IMR-90 (cell line): ENCODE results near the gene PLXND1. TPM values are rescaled to one million over a fixed set of nuclear protein-coding genes. Genes with fewer than 3 reads are reported as not detected.
A peak's percentile ranks its signal among the peaks of the same experiment; 100 is the strongest.

Experiments
- ATAC-seq: fragments of 200-7000 bp; cut with Tn5 transposase; 2 replicates; pipeline ENCODE4 v1.9.1; 2020; ENCODE audit warnings: low read depth, mild to moderate bottlenecking, moderate library complexity
- BruUV-seq: library from RNA; stranded (reverse); fragments of 400-500 nt; replicated peaks from 2 replicates; lab custom pipeline; 2021; lab: Mats Ljungman, UMichigan
- CTCF ChIA-PET: fragments of 300-600 bp; formaldehyde crosslinking; extraction: SDS; loops from one replicate; lab custom pipeline; 2021; ENCODE audit warnings: antibody characterized with exemption; lab: Yijun Ruan, JAX
- POLR2A ChIA-PET: fragments of 300-600 bp; sonication (Branson Sonifier 250); formaldehyde crosslinking; loops from one replicate; lab custom pipeline; 2022; ENCODE audit warnings: antibody characterized with exemption; ENCODE audit not compliant: unreplicated experiment; lab: Charles Lee
- DNase-seq: peaks from one replicate; pipeline ENCODE4 v3.0.0; 2013
- H2AFZ ChIP-seq: replicated peaks from 2 replicates; pipeline ENCODE3; 2013; ENCODE audit warnings: low read length, mild to moderate bottlenecking; ENCODE audit not compliant: poor library complexity
- H2AK5ac ChIP-seq: 2 replicates; pipeline ENCODE4 v1.6.1; 2013; ENCODE audit warnings: low read depth, low read length, inconsistent platforms
- H2AK9ac ChIP-seq: replicated peaks from 2 replicates; pipeline ENCODE3; 2013; ENCODE audit warnings: mild to moderate bottlenecking, low read depth, low read length, moderate library complexity; ENCODE audit not compliant: poor library complexity
- H2BK120ac ChIP-seq: 2 replicates; pipeline ENCODE4 v1.6.1; 2013; ENCODE audit warnings: low read depth, low read length, inconsistent platforms
- H2BK15ac ChIP-seq: 3 replicates; pipeline ENCODE4 v1.6.1; 2013; ENCODE audit warnings: low read depth, low read length, inconsistent platforms
- H2BK20ac ChIP-seq: 2 replicates; pipeline ENCODE4 v1.6.1; 2013; ENCODE audit warnings: low read depth, mild to moderate bottlenecking, inconsistent platforms, low read length, moderate library complexity
- H2BK5ac ChIP-seq: 2 replicates; pipeline ENCODE4 v1.6.1; 2013; ENCODE audit warnings: mild to moderate bottlenecking, low read depth, low read length, inconsistent platforms; ENCODE audit not compliant: poor library complexity, severe bottlenecking
- H3K14ac ChIP-seq: replicated peaks from 2 replicates; pipeline ENCODE4 v1.6.1; 2013; ENCODE audit warnings: low read depth, low read length, inconsistent platforms
- H3K18ac ChIP-seq: 2 replicates; pipeline ENCODE4 v1.6.1; 2013; ENCODE audit warnings: low read depth, low read length, control low read depth
- H3K23ac ChIP-seq: 2 replicates; pipeline ENCODE4 v1.6.1; 2013; ENCODE audit warnings: low read depth, low read length, inconsistent platforms
- H3K27ac ChIP-seq: 2 replicates; pipeline ENCODE4 v1.5.1; 2013; ENCODE audit warnings: mild to moderate bottlenecking, control low read depth, low read length; ENCODE audit not compliant: insufficient read depth
- H3K27me3 ChIP-seq: 2 replicates; pipeline ENCODE4 v1.6.1; 2013; ENCODE audit warnings: low read length; ENCODE audit not compliant: control insufficient read depth, insufficient read depth
- H3K36me3 ChIP-seq: 2 replicates; pipeline ENCODE4 v1.6.1; 2013; ENCODE audit warnings: low read length, mixed read lengths; ENCODE audit not compliant: control insufficient read depth, insufficient read depth
- H3K4ac ChIP-seq: 2 replicates; pipeline ENCODE4 v1.6.1; 2013; ENCODE audit warnings: low read depth, low read length, inconsistent platforms
- H3K4me1 ChIP-seq: 2 replicates; pipeline ENCODE4 v1.6.1; 2013; ENCODE audit warnings: low read length, mixed read lengths; ENCODE audit not compliant: control insufficient read depth, insufficient read depth
- H3K4me2 ChIP-seq: 2 replicates; pipeline ENCODE4 v1.6.1; 2013; ENCODE audit warnings: low read depth, mild to moderate bottlenecking, control low read depth, low read length, moderate library complexity
- H3K4me3 ChIP-seq: 2 replicates; pipeline ENCODE4 v1.5.1; 2013; ENCODE audit warnings: low read depth, mild to moderate bottlenecking, control low read depth, low read length, moderate library complexity; ENCODE audit not compliant: insufficient read depth
- H3K56ac ChIP-seq: 2 replicates; pipeline ENCODE4 v1.6.1; 2013; ENCODE audit warnings: low read length, inconsistent platforms; ENCODE audit not compliant: insufficient read depth; ENCODE audit errors: extremely low read depth
- H3K79me1 ChIP-seq, 2 experiments: 2 replicates each; pipeline ENCODE4 v1.6.1; 2013; ENCODE audit warnings: low read length in 2 of 2, inconsistent platforms in 1 of 2, low read depth in 1 of 2
- H3K9ac ChIP-seq: 2 replicates; pipeline ENCODE4 v1.6.1; 2013; ENCODE audit warnings: low read depth, low read length, control low read depth
- H3K9me1 ChIP-seq: 2 replicates; pipeline ENCODE4 v1.6.1; 2013; ENCODE audit warnings: low read length, inconsistent platforms; ENCODE audit not compliant: insufficient read depth
- H3K9me3 ChIP-seq: 2 replicates; pipeline ENCODE4 v1.6.1; 2013; ENCODE audit warnings: low read length; ENCODE audit not compliant: control insufficient read depth, insufficient read depth
- H4K20me1 ChIP-seq: 2 replicates; pipeline ENCODE4 v1.6.1; 2013; ENCODE audit warnings: low read length, inconsistent platforms; ENCODE audit not compliant: insufficient read depth
- H4K5ac ChIP-seq: 2 replicates; pipeline ENCODE4 v1.6.1; 2013; ENCODE audit warnings: mild to moderate bottlenecking, low read depth, low read length, control low read depth
- H4K8ac ChIP-seq, 2 experiments: 2 replicates each; pipeline ENCODE4 v1.6.1; 2013; ENCODE audit warnings: low read depth in 2 of 2, low read length in 2 of 2, control low read depth in 1 of 2, inconsistent platforms in 1 of 2
- H4K91ac ChIP-seq: 2 replicates; pipeline ENCODE4 v1.6.1; 2013; ENCODE audit warnings: low read depth, low read length, inconsistent platforms; ENCODE audit not compliant: insufficient read depth
- FOS ChIP-seq: fragments of 150-350 bp; IDR thresholded peaks from 2 replicates; pipeline ENCODE4 v1.6.1; 2016; ENCODE audit warnings: low read depth, low read length
- MAZ ChIP-seq: IDR thresholded peaks from 2 replicates; pipeline ENCODE4 v1.6.1; 2012; ENCODE audit warnings: low read depth, mild to moderate bottlenecking, low read length, improper control_type of control experiment, moderate library complexity, borderline replicate concordance
- NFE2L2 ChIP-seq: fragments of 150-350 bp; IDR thresholded peaks from 2 replicates; pipeline ENCODE4 v1.6.1; 2016; ENCODE audit warnings: low read depth, mild to moderate bottlenecking, low read length
- SMC3 ChIP-seq: fragments of 150-350 bp; IDR thresholded peaks from 2 replicates; pipeline ENCODE4 v1.6.1; 2016; ENCODE audit warnings: low read depth, mild to moderate bottlenecking, antibody characterized with exemption, low read length, moderate library complexity
- WGBS, 2 experiments: methylation state at CpG; one replicate each; pipeline versions ENCODE4 v1.1.5 to v1.1.7; 2013; ENCODE audit warnings: missing lambda C conversion rate in 2 of 2; ENCODE audit not compliant: insufficient read length in 1 of 2; ENCODE audit errors: extremely low coverage in 2 of 2; 5-methylcytosine and 5-hydroxymethylcytosine counted together
- dilution Hi-C: fragments of 300-500 bp; cut with HindIII; formaldehyde crosslinking; loops from one replicate; pipeline ENCODE4 v1.14.3; 2018; ENCODE audit warnings: low sequenced_read_pairs; ENCODE audit not compliant: unreplicated experiment
- in situ Hi-C: fragments of 300-500 bp; cut with MboI; formaldehyde crosslinking; loops from 3 replicates; pipeline ENCODE4 v1.14.3; 2019; ENCODE audit warnings: low sequenced_read_pairs, inconsistent platforms, mixed read lengths
- intact Hi-C: fragments of 100-400 bp; cut with micrococcal nuclease; formaldehyde crosslinking; loops from 2 replicates; pipeline ENCODE4 v1.10.0; 2022
- polyA plus RNA-seq, 3 experiments: library from polyadenylated mRNA; depleted of rRNA; stranded (reverse); fragments of >200 nt; gene quantifications; 2 replicates each; pipeline ENCODE4 v1.2.3, GENCODE V29; 2012; ENCODE audit warnings: low replicate concordance in 1 of 3
- total RNA-seq: library from RNA; depleted of rRNA; stranded (reverse); fragments of >200 nt; gene quantifications from 2 replicates; pipeline ENCODE4 v1.2.3, GENCODE V29; 2012
- TF ChIP-seq, protein P1 (sequence below): fragments of 150-350 bp; IDR thresholded peaks from 2 replicates; pipeline ENCODE4 v1.6.1; 2017; ENCODE audit warnings: mild to moderate bottlenecking, antibody characterized with exemption, low read length, low read depth

PLXND1 gene
- total and polyA plus RNA-seq, 2 of the 4 experiments (the other 2 are of a cell fraction), result 19.2 to 67.1 TPM

DNA sequence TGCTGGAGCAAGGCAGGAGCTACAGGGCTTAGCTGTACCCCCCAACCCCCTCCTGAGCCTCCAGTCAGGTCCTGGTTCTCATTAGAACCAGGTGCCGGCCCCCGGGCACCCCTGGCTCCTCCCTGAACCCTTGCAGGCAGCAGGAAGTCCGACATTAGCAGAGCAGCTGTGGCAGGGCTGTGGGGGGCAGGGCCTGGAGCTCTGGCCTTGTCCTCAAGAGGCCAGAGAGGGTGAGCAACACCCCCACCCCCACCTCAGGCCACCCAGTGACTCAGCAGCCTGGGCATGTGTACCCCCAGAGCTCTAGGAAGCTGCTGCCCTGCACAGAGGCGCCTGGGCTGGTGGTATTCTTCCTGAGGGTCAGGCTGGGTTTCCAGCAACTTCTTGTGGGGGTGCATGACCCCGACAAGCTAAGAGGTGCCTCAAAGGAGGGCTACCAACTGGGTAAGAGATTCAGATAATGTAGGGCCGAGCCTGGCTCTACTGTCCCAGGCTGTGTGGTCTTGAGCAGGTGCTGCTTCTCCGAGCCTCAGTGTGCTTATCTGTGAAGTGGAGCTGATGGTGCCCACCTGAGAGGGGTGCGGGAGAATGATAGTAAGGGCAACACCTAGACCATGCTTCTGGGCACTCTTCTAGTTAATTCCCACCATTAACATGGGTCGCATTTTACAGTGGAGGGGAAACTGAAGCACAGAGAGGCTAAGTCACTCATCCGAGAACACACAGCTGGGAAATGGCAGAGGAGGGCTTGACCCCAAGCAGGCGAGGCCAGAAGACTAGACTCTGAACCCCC lies 47.5 kb downstream of the PLXND1 start:
- Histone ChIP-seq H3K9ac (peak overlapping the region; percentile 47), H3K9me3 (no peaks in the 10 kb centered on the region), H3K27me3 (no peaks in the 10 kb centered on the region), H3K4me2 (peak overlapping the region; percentile 61), H3K18ac (peak overlapping the region; percentile 86), H3K4me1 (peaks cover 39% of the 10 kb centered on the region), H4K20me1 (no peaks in the 10 kb centered on the region), H2BK120ac (peak overlapping the region; percentile 88), H2BK15ac (peak overlapping the region; percentile 61; the same call in 2 of the 3 replicates), H3K14ac (peak overlapping the region; percentile 96), H2BK5ac (peak overlapping the region; percentile 96), H2BK20ac (peak overlapping the region; percentile 95), H3K4me3 (no peak overlapping the region), H4K5ac (peak overlapping the region; percentile 94), H3K23ac (peak overlapping the region; percentile 93), H3K9me1 (peaks cover 25% of the 10 kb centered on the region), H3K56ac (peak overlapping the region; percentile 43; the same call in 1 of the 2 replicates), H3K4ac (peak overlapping the region; percentile 98), H3K79me1 (peaks cover 13 to 41% of the 10 kb centered on the region in 2 experiments; a peak in 3 of 4 replicates), H2AK5ac (peak overlapping the region; percentile 99), H2AK9ac (peak overlapping the region; percentile 96), H3K27ac (peak overlapping the region; percentile 98), H3K36me3 (peaks cover 42% of the 10 kb centered on the region), H4K91ac (peak overlapping the region; percentile 97), H4K8ac (peak overlapping the region; percentile 90 to 99), H2AFZ (peak overlapping the region; percentile 59)
- in situ Hi-C loops (no loop called here), dilution Hi-C loops (no loop called here), intact Hi-C loops (no loop called here)
- peak; percentile 74 for DNase-seq
- TF ChIP-seq NFE2L2, result peak; percentile 82
- TF ChIP-seq, protein P1, sequence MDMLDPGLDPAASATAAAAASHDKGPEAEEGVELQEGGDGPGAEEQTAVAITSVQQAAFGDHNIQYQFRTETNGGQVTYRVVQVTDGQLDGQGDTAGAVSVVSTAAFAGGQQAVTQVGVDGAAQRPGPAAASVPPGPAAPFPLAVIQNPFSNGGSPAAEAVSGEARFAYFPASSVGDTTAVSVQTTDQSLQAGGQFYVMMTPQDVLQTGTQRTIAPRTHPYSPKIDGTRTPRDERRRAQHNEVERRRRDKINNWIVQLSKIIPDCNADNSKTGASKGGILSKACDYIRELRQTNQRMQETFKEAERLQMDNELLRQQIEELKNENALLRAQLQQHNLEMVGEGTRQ, result no peak
- peak; percentile 38; the same call in 1 of the 2 replicates for TF ChIP-seq MAZ
- TF ChIP-seq FOS, result peak; percentile 68; the same call in 1 of the 2 replicates
- peak; percentile 35; the same call in 1 of the 2 replicates for TF ChIP-seq SMC3
- ATAC-seq, result peak; percentile 56
- ChIA-PET CTCF (interaction anchor here (0.7 to 1.3 kb wide), 2 partner anchors 46 to 73 kb away, joined by 3 read pairs; no protein-coding TSS in a partner anchor), POLR2A (interaction anchor here (0.6 kb wide), 1 partner anchor 1769 kb away, joined by 16 read pairs; no protein-coding TSS in a partner anchor)
- no TSS peak for BruUV-seq
- WGBS, 2 experiments, result 93% methylated on average over 3 of the region's 11 CpGs; no CpG with 5 or more reads in 1 of the 2 experiments
